ENCODE results near the gene LMNTD2. TPM values are rescaled to one million over a fixed set of nuclear protein-coding genes. Genes with fewer than 3 reads are reported as not detected.
A peak's percentile ranks its signal among the peaks of the same experiment; 100 is the strongest.

The LMNTD2 gene
- total RNA-seq, 1 experiment from 2014 or later: 4.0 TPM

- TF ChIP-seq OVOL2 (CRISPR knock-in tag; IDR thresholded peaks at IDR 0.05; ENCODE audit: borderline replicate concordance): no peak
- TF ChIP-seq ZSCAN18 (CRISPR knock-in tag; IDR thresholded peaks at IDR 0.05): no peak
- TF ChIP-seq ETV6 (CRISPR knock-in tag; IDR thresholded peaks at IDR 0.05): peak; percentile 88
- TF ChIP-seq USF2 (CRISPR knock-in tag; IDR thresholded peaks at IDR 0.05): peak; percentile 97
- TF ChIP-seq TCF7 (CRISPR knock-in tag; IDR thresholded peaks at IDR 0.05; ENCODE audit: low read depth): no peak
- no peak for TF ChIP-seq ZNF121 (CRISPR knock-in tag; IDR thresholded peaks at IDR 0.05)
- no peak for TF ChIP-seq MYBL2 (CRISPR knock-in tag; IDR thresholded peaks at IDR 0.05)
- TF ChIP-seq, protein P1, sequence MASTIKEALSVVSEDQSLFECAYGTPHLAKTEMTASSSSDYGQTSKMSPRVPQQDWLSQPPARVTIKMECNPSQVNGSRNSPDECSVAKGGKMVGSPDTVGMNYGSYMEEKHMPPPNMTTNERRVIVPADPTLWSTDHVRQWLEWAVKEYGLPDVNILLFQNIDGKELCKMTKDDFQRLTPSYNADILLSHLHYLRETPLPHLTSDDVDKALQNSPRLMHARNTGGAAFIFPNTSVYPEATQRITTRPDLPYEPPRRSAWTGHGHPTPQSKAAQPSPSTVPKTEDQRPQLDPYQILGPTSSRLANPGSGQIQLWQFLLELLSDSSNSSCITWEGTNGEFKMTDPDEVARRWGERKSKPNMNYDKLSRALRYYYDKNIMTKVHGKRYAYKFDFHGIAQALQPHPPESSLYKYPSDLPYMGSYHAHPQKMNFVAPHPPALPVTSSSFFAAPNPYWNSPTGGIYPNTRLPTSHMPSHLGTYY (CRISPR knock-in tag; IDR thresholded peaks at IDR 0.05): 0 out of 2 replicates have a peak, but pooled peaks have one; percentile 36
- TF ChIP-seq E2F1 (CRISPR knock-in tag; IDR thresholded peaks at IDR 0.05): peak; percentile 86
- TF ChIP-seq NR2C2 (CRISPR knock-in tag; IDR thresholded peaks at IDR 0.05): no peak
- TF ChIP-seq, protein P2, sequence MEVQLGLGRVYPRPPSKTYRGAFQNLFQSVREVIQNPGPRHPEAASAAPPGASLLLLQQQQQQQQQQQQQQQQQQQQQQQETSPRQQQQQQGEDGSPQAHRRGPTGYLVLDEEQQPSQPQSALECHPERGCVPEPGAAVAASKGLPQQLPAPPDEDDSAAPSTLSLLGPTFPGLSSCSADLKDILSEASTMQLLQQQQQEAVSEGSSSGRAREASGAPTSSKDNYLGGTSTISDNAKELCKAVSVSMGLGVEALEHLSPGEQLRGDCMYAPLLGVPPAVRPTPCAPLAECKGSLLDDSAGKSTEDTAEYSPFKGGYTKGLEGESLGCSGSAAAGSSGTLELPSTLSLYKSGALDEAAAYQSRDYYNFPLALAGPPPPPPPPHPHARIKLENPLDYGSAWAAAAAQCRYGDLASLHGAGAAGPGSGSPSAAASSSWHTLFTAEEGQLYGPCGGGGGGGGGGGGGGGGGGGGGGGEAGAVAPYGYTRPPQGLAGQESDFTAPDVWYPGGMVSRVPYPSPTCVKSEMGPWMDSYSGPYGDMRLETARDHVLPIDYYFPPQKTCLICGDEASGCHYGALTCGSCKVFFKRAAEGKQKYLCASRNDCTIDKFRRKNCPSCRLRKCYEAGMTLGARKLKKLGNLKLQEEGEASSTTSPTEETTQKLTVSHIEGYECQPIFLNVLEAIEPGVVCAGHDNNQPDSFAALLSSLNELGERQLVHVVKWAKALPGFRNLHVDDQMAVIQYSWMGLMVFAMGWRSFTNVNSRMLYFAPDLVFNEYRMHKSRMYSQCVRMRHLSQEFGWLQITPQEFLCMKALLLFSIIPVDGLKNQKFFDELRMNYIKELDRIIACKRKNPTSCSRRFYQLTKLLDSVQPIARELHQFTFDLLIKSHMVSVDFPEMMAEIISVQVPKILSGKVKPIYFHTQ (CRISPR knock-in tag; IDR thresholded peaks at IDR 0.05): no peak
- TF ChIP-seq ZMAT4 (CRISPR knock-in tag; IDR thresholded peaks at IDR 0.05): no peak
- TF ChIP-seq PREB (CRISPR knock-in tag; IDR thresholded peaks at IDR 0.05; ENCODE audit: borderline replicate concordance): no peak
- peak; percentile 94 for TF ChIP-seq TEAD1 (CRISPR knock-in tag; IDR thresholded peaks at IDR 0.05)
- peak; percentile 8; the same call in 1 of the 2 replicates for TF ChIP-seq GABPB1 (CRISPR knock-in tag; IDR thresholded peaks at IDR 0.05)
- TF ChIP-seq RORB (CRISPR knock-in tag; IDR thresholded peaks at IDR 0.05): no peak
- TF ChIP-seq CBFB (CRISPR knock-in tag; IDR thresholded peaks at IDR 0.05; ENCODE audit: low read depth): no peak
- TF ChIP-seq, protein P3, sequence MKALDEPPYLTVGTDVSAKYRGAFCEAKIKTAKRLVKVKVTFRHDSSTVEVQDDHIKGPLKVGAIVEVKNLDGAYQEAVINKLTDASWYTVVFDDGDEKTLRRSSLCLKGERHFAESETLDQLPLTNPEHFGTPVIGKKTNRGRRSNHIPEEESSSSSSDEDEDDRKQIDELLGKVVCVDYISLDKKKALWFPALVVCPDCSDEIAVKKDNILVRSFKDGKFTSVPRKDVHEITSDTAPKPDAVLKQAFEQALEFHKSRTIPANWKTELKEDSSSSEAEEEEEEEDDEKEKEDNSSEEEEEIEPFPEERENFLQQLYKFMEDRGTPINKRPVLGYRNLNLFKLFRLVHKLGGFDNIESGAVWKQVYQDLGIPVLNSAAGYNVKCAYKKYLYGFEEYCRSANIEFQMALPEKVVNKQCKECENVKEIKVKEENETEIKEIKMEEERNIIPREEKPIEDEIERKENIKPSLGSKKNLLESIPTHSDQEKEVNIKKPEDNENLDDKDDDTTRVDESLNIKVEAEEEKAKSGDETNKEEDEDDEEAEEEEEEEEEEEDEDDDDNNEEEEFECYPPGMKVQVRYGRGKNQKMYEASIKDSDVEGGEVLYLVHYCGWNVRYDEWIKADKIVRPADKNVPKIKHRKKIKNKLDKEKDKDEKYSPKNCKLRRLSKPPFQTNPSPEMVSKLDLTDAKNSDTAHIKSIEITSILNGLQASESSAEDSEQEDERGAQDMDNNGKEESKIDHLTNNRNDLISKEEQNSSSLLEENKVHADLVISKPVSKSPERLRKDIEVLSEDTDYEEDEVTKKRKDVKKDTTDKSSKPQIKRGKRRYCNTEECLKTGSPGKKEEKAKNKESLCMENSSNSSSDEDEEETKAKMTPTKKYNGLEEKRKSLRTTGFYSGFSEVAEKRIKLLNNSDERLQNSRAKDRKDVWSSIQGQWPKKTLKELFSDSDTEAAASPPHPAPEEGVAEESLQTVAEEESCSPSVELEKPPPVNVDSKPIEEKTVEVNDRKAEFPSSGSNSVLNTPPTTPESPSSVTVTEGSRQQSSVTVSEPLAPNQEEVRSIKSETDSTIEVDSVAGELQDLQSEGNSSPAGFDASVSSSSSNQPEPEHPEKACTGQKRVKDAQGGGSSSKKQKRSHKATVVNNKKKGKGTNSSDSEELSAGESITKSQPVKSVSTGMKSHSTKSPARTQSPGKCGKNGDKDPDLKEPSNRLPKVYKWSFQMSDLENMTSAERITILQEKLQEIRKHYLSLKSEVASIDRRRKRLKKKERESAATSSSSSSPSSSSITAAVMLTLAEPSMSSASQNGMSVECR (CRISPR knock-in tag; IDR thresholded peaks at IDR 0.05; ENCODE audit: borderline replicate concordance): peak; percentile 82
- TF ChIP-seq ATF6 (CRISPR knock-in tag; IDR thresholded peaks at IDR 0.05): no peak
- TF ChIP-seq SP1 (CRISPR knock-in tag; conservative IDR thresholded peaks at IDR 0.05): peak; percentile 97
- TF ChIP-seq ZBTB43 (CRISPR knock-in tag; IDR thresholded peaks at IDR 0.05): no peak
Observed at GRCh38 chr11:518463-519202, 41.9 kb downstream of the LMNTD2 start (continued).

Data from WTC11 (cell line).